ENCODE measurements around the gene CITED1. TPM values are rescaled to one million over a fixed set of nuclear protein-coding genes. Genes with fewer than 3 reads are reported as not detected.

Gene CITED1
- total and polyA plus RNA-seq, 2 donors (not counting 1 experiment from before 2014, with no cell fraction given) = not detected

DNA sequence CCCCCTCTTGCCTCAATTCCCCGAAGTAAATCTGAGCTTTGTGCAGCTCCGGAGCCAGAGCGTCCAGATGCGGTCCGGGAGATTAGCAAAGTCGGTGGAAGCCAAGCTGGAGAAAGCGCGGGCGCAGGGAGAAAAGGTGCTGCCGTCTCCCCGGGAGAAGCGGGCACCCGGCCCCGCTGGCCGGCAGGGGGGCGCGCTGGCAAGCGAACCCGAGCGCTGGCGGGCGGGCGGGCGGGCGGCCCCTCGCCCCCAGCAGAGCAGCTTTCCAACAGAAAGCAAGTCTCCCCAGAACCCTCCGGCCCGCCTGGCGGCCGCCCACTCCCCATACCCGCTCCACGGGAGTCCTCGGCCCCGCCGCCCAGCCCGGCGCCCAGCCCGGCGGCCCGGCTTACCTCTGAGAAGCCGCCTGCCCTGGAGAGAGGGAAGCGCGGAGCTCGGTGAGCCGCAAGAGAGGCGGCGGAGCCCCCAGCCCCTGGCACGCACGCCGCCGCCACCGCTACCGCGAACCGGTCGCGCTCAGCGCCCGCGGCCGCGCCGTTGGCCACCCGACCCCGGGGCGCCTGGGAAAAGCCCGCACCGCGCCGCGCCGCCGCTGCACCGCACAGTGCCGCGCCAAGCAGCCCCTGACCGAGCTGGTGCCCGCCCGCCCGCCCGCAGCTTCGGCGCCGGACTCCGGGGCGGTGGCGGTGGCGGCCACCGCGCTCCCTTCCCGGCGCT lies 529 bp upstream of the CITED1 start:
- TF ChIP-seq EZH2 (IDR thresholded peaks at IDR 0.05; ENCODE audit: borderline replicate concordance, insufficient read depth, low read depth, low read length, poor library complexity, severe bottlenecking) = peak; percentile 3
- TF ChIP-seq, protein P1, sequence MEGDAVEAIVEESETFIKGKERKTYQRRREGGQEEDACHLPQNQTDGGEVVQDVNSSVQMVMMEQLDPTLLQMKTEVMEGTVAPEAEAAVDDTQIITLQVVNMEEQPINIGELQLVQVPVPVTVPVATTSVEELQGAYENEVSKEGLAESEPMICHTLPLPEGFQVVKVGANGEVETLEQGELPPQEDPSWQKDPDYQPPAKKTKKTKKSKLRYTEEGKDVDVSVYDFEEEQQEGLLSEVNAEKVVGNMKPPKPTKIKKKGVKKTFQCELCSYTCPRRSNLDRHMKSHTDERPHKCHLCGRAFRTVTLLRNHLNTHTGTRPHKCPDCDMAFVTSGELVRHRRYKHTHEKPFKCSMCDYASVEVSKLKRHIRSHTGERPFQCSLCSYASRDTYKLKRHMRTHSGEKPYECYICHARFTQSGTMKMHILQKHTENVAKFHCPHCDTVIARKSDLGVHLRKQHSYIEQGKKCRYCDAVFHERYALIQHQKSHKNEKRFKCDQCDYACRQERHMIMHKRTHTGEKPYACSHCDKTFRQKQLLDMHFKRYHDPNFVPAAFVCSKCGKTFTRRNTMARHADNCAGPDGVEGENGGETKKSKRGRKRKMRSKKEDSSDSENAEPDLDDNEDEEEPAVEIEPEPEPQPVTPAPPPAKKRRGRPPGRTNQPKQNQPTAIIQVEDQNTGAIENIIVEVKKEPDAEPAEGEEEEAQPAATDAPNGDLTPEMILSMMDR (IDR thresholded peaks at IDR 0.05) = no peak
- Mint-ChIP-seq H3K4me1 (peaks cover 36% of the 10 kb centered on the region), H3K27ac (no peak overlapping the region), H3K4me3 (peak overlapping the region; percentile 90), H3K9me3 (ENCODE audit: insufficient read depth) (no peaks in the 10 kb centered on the region), H3K27me3 (peaks cover 34% of the 10 kb centered on the region)
- no peaks in the 10 kb centered on the region for H3K9me3 ChIP-seq (ENCODE audit: control extremely low read depth in 1 of 3, control insufficient read depth in 2 of 3, insufficient read depth in 1 of 3, low read length in 2 of 3)
- peak overlapping the region in 4 of 5 experiments; percentile 43 to 62 (median 54) for H3K4me3 ChIP-seq (ENCODE audit: control extremely low read depth in 1 of 5, extremely low read depth in 1 of 5, insufficient read depth in 1 of 5, low read depth in 2 of 5, low read length in 4 of 5)
- H3K9ac ChIP-seq (ENCODE audit: low read length) = peak overlapping the region; percentile 56
- under 1% methylated on average over 80 of the region's 92 CpGs for WGBS (ENCODE audit: insufficient coverage)
- intact Hi-C loops (cut with micrococcal nuclease) = no loop called here
- peak overlapping the region; percentile 62 for H2AFZ ChIP-seq (ENCODE audit: insufficient read depth, low read depth, low read length, poor library complexity, severe bottlenecking)
- peaks cover 42 to 43% of the 10 kb centered on the region in 2 donors for H3K4me1 ChIP-seq (ENCODE audit: control insufficient read depth in 2 of 2, insufficient read depth in 2 of 2, low read length in 2 of 2)
- DNase-seq = peak; percentile 24
- no peak overlapping the region for H3K27ac ChIP-seq (ENCODE audit: low read length in 2 of 2)
- H3K36me3 ChIP-seq (replicated peaks in 1 of 2; ENCODE audit: control extremely low read depth in 1 of 2, control insufficient read depth in 1 of 2, extremely low read depth in 1 of 2, insufficient read depth in 2 of 2, low read length in 1 of 2) = no peaks in the 10 kb centered on the region
- H3K27me3 ChIP-seq (replicated peaks in 1 of 4; ENCODE audit: control extremely low read depth in 1 of 4, control insufficient read depth in 3 of 4, insufficient read depth in 4 of 4, low read length in 3 of 4) = peaks cover 0 to 56% (median 26%) of the 10 kb centered on the region in 4 experiments
- ChIA-PET POLR2A (no interaction called here), CTCF (interaction anchor here (0.7 to 1.9 kb wide), 2 partner anchors 28 to 29 kb away, joined by 3 to 7 read pairs; partner anchors contain the start of gene RPS4X)
- H3K4me2 ChIP-seq (replicated peaks; ENCODE audit: low read depth, low read length, poor library complexity, severe bottlenecking) = peak overlapping the region; percentile 83
- H3K79me2 ChIP-seq (ENCODE audit: control insufficient read depth, insufficient read depth, low read length) = no peaks in the 10 kb centered on the region
- ATAC-seq (ENCODE audit: low read depth) = peak; percentile 5
- no peaks in the 10 kb centered on the region for H4K20me1 ChIP-seq (ENCODE audit: control insufficient read depth, insufficient read depth, low read length, poor library complexity, severe bottlenecking)

DNA sequence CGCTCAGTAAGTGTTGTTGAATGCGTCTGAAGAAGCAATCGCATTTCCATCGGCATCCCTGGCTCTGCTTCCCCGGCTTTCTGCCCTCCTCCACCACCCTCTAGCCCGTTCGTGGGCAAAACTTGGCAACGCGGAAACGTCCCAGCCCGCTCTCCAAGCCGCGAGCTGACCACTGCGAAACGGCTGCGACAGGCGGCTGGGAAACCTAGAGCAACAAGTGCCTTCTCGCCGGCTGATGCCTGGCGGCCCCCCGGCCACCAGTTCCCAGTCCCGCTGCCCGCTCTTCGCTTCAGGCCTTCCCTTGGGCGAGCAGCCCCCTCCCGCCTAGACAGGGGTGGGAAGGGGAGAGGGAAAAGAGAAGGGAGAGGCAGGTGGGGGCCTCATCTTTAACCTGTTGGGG lies 837 bp downstream of the CITED1 start:
- ChIA-PET POLR2A (interaction anchor here (0.7 kb wide), 1 partner anchor 28 kb away, joined by 3 read pairs; the partner anchor contains the start of gene RPS4X), CTCF (no interaction called here)
- Mint-ChIP-seq H3K27me3 (peaks cover 37% of the 10 kb centered on the region), H3K27ac (no peak overlapping the region), H3K9me3 (ENCODE audit: insufficient read depth) (no peaks in the 10 kb centered on the region), H3K4me1 (peaks cover 36% of the 10 kb centered on the region), H3K4me3 (peak overlapping the region; percentile 82)
- Histone ChIP-seq H3K9me3 (ENCODE audit: control extremely low read depth in 1 of 3, control insufficient read depth in 2 of 3, insufficient read depth in 1 of 3, low read length in 2 of 3) (no peaks in the 10 kb centered on the region), H3K79me2 (ENCODE audit: control insufficient read depth, insufficient read depth, low read length) (no peaks in the 10 kb centered on the region), H3K4me1 (ENCODE audit: control insufficient read depth in 2 of 2, insufficient read depth in 2 of 2, low read length in 2 of 2) (peaks cover 42 to 43% of the 10 kb centered on the region in 2 donors), H3K27ac (ENCODE audit: low read length in 2 of 2) (no peak overlapping the region), H3K4me3 (ENCODE audit: control extremely low read depth in 1 of 5, extremely low read depth in 1 of 5, insufficient read depth in 1 of 5, low read depth in 2 of 5, low read length in 4 of 5) (peak overlapping the region in 4 of 5 experiments; percentile 11 to 52 (median 36)), H4K20me1 (ENCODE audit: control insufficient read depth, insufficient read depth, low read length, poor library complexity, severe bottlenecking) (no peaks in the 10 kb centered on the region), H2AFZ (ENCODE audit: insufficient read depth, low read depth, low read length, poor library complexity, severe bottlenecking) (peak overlapping the region; percentile 51), H3K36me3 (replicated peaks in 1 of 2; ENCODE audit: control extremely low read depth in 1 of 2, control insufficient read depth in 1 of 2, extremely low read depth in 1 of 2, insufficient read depth in 2 of 2, low read length in 1 of 2) (no peaks in the 10 kb centered on the region), H3K4me2 (replicated peaks; ENCODE audit: low read depth, low read length, poor library complexity, severe bottlenecking) (peak overlapping the region; percentile 83), H3K9ac (ENCODE audit: low read length) (peak overlapping the region; percentile 51), H3K27me3 (replicated peaks in 1 of 4; ENCODE audit: control extremely low read depth in 1 of 4, control insufficient read depth in 3 of 4, insufficient read depth in 4 of 4, low read length in 3 of 4) (peaks cover 0 to 54% (median 23%) of the 10 kb centered on the region in 4 experiments)
- whole genome bisulfite sequencing (ENCODE audit: insufficient coverage) = 2% methylated on average over 13 of the region's 26 CpGs
- ATAC-seq (ENCODE audit: low read depth) (no peak), DNase-seq (peak; percentile 31)
- no peak for TF ChIP-seq EZH2 (IDR thresholded peaks at IDR 0.05; ENCODE audit: borderline replicate concordance, insufficient read depth, low read depth, low read length, poor library complexity, severe bottlenecking)
- TF ChIP-seq, protein P1 (IDR thresholded peaks at IDR 0.05) = no peak
- intact Hi-C loops (cut with micrococcal nuclease) = no loop called here
